Astrocyte (in vitro differentiated cells and primary cell): ENCODE results near the gene PPP4R4. TPM values are rescaled to one million over a fixed set of nuclear protein-coding genes. Genes with fewer than 3 reads are reported as not detected.

Source experiments
- DNase-seq: peaks from one replicate; pipeline ENCODE4 v3.0.0-alpha.2; 2010; ENCODE audit warnings: low read depth
- FAIRE-seq: peaks from 2 replicates; lab custom pipeline; 2011; peaks lifted over from hg19 to GRCh38; lab: Jason Lieb, UNC
- H2AFZ ChIP-seq: 2 replicates; pipeline ENCODE4 v1.6.0; 2012; ENCODE audit warnings: low read depth, low read length, inconsistent platforms
- H3K27ac ChIP-seq: 2 replicates; pipeline ENCODE4 v1.5.1; 2011; ENCODE audit warnings: low read depth, low read length, inconsistent platforms
- H3K27me3 ChIP-seq: 2 replicates; pipeline ENCODE4 v1.6.0; 2011; ENCODE audit warnings: low read length, inconsistent platforms; ENCODE audit not compliant: insufficient read depth
- H3K36me3 ChIP-seq: 2 replicates; pipeline ENCODE4 v1.5.1; 2011; ENCODE audit warnings: low read length, inconsistent platforms; ENCODE audit not compliant: insufficient read depth
- H3K4me1 ChIP-seq: 2 replicates; pipeline ENCODE4 v1.5.1; 2011; ENCODE audit warnings: low read length, inconsistent platforms; ENCODE audit not compliant: insufficient read depth
- H3K4me2 ChIP-seq: 2 replicates; pipeline ENCODE4 v1.6.0; 2012; ENCODE audit warnings: low read length, inconsistent platforms
- H3K4me3 ChIP-seq: 2 replicates; pipeline ENCODE4 v1.5.1; 2011; ENCODE audit warnings: low read depth, mild to moderate bottlenecking, low read length, inconsistent platforms; ENCODE audit not compliant: insufficient read depth
- H3K79me2 ChIP-seq: 2 replicates; pipeline ENCODE4 v1.6.0; 2012; ENCODE audit warnings: mild to moderate bottlenecking, low read length, inconsistent platforms; ENCODE audit not compliant: insufficient read depth
- H3K9ac ChIP-seq: 2 replicates; pipeline ENCODE4 v1.6.0; 2012; ENCODE audit warnings: mild to moderate bottlenecking, low read length, inconsistent platforms
- H3K9me3 ChIP-seq: 2 replicates; pipeline ENCODE4 v1.5.1; 2012; ENCODE audit warnings: low read depth, mild to moderate bottlenecking, low read length, inconsistent platforms; ENCODE audit not compliant: insufficient read depth
- H4K20me1 ChIP-seq: 2 replicates; pipeline ENCODE4 v1.6.0; 2012; ENCODE audit warnings: low read length, inconsistent platforms; ENCODE audit not compliant: insufficient read depth
- H3K27ac Mint-ChIP-seq: one replicate; pipeline ENCODE4 v1.8.0; 2021; ENCODE audit warnings: mild to moderate bottlenecking, mixed read lengths; ENCODE audit not compliant: unreplicated experiment
- H3K27me3 Mint-ChIP-seq: one replicate; pipeline ENCODE4 v1.8.0; 2021; ENCODE audit warnings: low read depth, mixed read lengths; ENCODE audit not compliant: unreplicated experiment
- H3K36me3 Mint-ChIP-seq: one replicate; pipeline ENCODE4 v1.8.0; 2021; ENCODE audit warnings: low read depth, mixed read lengths; ENCODE audit not compliant: unreplicated experiment
- H3K4me1 Mint-ChIP-seq: one replicate; pipeline ENCODE4 v1.8.0; 2021; ENCODE audit warnings: low read depth, mixed read lengths; ENCODE audit not compliant: unreplicated experiment
- H3K4me3 Mint-ChIP-seq: one replicate; pipeline ENCODE4 v1.8.0; 2021; ENCODE audit warnings: mild to moderate bottlenecking, moderate library complexity, mixed read lengths; ENCODE audit not compliant: unreplicated experiment
- H3K9me3 Mint-ChIP-seq: one replicate; pipeline ENCODE4 v1.8.0; 2021; ENCODE audit warnings: mild to moderate bottlenecking, mixed read lengths; ENCODE audit not compliant: unreplicated experiment
- CTCF ChIP-seq: IDR thresholded peaks from 2 replicates; pipeline ENCODE4 v1.5.1; 2011; ENCODE audit warnings: low read depth, mild to moderate bottlenecking, inconsistent platforms, low read length, moderate library complexity; ENCODE audit not compliant: insufficient read depth
- EZH2 ChIP-seq: IDR thresholded peaks from 2 replicates; pipeline ENCODE4 v1.6.1; 2012; ENCODE audit warnings: mild to moderate bottlenecking, low read length, inconsistent platforms; ENCODE audit not compliant: insufficient read depth
- total RNA-seq: library from RNA; stranded (reverse); gene quantifications from 2 replicates; pipeline ENCODE4 v1.2.1, GENCODE V29; 2021

Gene PPP4R4
- total RNA-seq, 1 donor from 2014 or later: 6.0 TPM

GRCh38 chr14:94224040-94224439 is 49.9 kb downstream of the PPP4R4 start:
- DNase-seq (no peak), FAIRE-seq (no peak)
- Histone ChIP-seq H3K9me3 (no peaks in the 10 kb centered on the region), H2AFZ (no peak overlapping the region), H3K36me3 (no peaks in the 10 kb centered on the region), H4K20me1 (no peaks in the 10 kb centered on the region), H3K9ac (no peak overlapping the region), H3K4me1 (no peaks in the 10 kb centered on the region), H3K4me3 (no peak overlapping the region), H3K27me3 (no peaks in the 10 kb centered on the region), H3K4me2 (no peak overlapping the region), H3K79me2 (no peaks in the 10 kb centered on the region), H3K27ac (no peak overlapping the region)
- Mint-ChIP-seq H3K4me3 (no peak overlapping the region), H3K27ac (no peak overlapping the region), H3K27me3 (no peaks in the 10 kb centered on the region), H3K9me3 (peaks cover 11% of the 10 kb centered on the region), H3K36me3 (peaks cover 11% of the 10 kb centered on the region), H3K4me1 (no peaks in the 10 kb centered on the region)
- no peak for TF ChIP-seq CTCF
- no peak for TF ChIP-seq EZH2

DNA sequence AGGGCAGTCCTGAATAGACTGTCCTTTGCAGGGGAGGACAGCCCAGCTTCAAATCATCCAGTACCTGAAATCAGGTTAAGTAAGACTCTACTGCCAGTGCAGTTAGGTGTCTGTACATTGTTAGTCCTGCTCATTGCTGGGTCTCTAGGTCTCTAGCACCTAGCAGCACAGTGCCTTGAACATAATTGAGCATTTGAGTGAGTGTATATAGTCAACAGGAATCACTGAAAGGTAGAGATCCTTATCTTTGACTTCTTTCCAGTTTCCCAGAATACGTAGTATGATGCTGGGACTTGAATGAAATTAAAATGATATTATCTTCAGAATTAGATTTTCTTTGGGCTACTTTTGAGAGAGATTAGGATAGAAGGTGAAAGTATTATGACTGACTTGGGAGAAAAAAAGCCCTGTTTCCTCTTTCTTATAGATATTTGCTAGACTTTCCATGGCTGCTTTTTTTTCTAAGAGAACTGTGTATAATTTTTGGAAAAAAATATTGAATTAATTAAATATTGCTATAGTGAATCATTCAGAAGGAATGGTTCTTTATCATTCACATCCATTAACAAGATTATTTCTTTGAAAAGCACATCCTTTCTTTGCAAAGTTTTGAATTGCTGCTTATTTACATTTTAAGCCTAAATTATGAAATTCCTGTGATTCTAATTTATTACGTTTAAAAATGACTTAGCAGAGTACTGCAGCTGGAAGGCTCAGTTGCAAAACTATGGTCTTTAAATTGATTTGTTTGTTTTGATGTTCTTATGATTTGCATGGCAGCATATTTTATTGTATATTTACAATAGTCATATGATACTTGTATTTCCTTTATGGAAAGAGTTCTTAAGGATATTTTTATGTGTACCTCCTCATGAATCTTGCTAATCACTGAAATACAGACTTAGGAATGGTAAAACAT is 51.6 kb downstream of the PPP4R4 start:
- H3K27me3 Mint-ChIP-seq: no peaks in the 10 kb centered on the region
- no peaks in the 10 kb centered on the region for H3K79me2 ChIP-seq
- H3K9me3 ChIP-seq: no peaks in the 10 kb centered on the region
- no peak for TF ChIP-seq EZH2
- no peak for TF ChIP-seq CTCF
- no peaks in the 10 kb centered on the region for H3K4me1 ChIP-seq
- no peak overlapping the region for H3K4me3 ChIP-seq
- no peaks in the 10 kb centered on the region for H3K27me3 ChIP-seq
- no peak overlapping the region for H3K27ac Mint-ChIP-seq
- no peak overlapping the region for H2AFZ ChIP-seq
- peaks cover 14% of the 10 kb centered on the region for H3K9me3 Mint-ChIP-seq
- H3K4me3 Mint-ChIP-seq: no peak overlapping the region
- H3K9ac ChIP-seq: no peak overlapping the region
- H3K4me2 ChIP-seq: no peak overlapping the region
- H4K20me1 ChIP-seq: no peaks in the 10 kb centered on the region
- FAIRE-seq (no peak), DNase-seq (no peak)
- H3K27ac ChIP-seq: no peak overlapping the region
- no peaks in the 10 kb centered on the region for H3K4me1 Mint-ChIP-seq
- H3K36me3 Mint-ChIP-seq: peaks cover 14% of the 10 kb centered on the region
- H3K36me3 ChIP-seq: no peaks in the 10 kb centered on the region

DNA sequence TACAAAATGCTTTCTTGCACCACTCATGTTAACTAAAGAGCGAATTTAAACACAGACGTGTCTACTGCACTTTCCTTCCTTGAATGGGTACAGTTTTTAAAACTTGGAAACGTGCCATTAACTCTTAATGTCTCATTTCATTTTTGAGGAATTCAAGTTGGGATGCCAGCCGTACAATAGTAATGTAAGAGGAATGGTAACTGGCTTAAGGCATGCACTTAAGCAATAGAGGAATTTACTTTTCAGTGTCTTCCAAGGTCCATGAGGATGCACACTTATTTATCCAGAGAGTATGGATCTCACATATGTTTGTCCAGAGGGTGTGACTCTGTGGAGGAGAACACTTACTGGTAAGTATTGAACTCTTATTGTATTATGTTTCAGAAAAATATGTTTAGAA is 52.9 kb downstream of the PPP4R4 start:
- no peak for FAIRE-seq
- peak; percentile 32 for DNase-seq
- no peaks in the 10 kb centered on the region for H3K27me3 Mint-ChIP-seq

More for the DNA sequence above, 52.9 kb downstream of the PPP4R4 start:
- Histone ChIP-seq H3K36me3 (no peaks in the 10 kb centered on the region), H4K20me1 (no peaks in the 10 kb centered on the region), H3K79me2 (no peaks in the 10 kb centered on the region), H3K4me3 (no peak overlapping the region), H3K9me3 (no peaks in the 10 kb centered on the region), H3K9ac (no peak overlapping the region), H3K27ac (no peak overlapping the region), H3K4me2 (no peak overlapping the region), H3K4me1 (no peaks in the 10 kb centered on the region), H2AFZ (no peak overlapping the region), H3K27me3 (no peaks in the 10 kb centered on the region)
- TF ChIP-seq CTCF: no peak
- no peak for TF ChIP-seq EZH2
- Mint-ChIP-seq H3K4me3 (no peak overlapping the region), H3K9me3 (peaks cover 14% of the 10 kb centered on the region), H3K27ac (no peak overlapping the region), H3K36me3 (peaks cover 14% of the 10 kb centered on the region), H3K4me1 (no peaks in the 10 kb centered on the region)
